Activated CD8-positive, alpha-beta memory T cell treated with anti-CD3 and anti-CD28 coated beads, Interleukin-2, amount 50 U/mL, for 48 hours (primary cell): Measurements from ENCODE around the gene GPC1.
"Not testable (repeated sequence)": the region's sequence is repeated elsewhere in the genome, so short reads cannot be mapped to it uniquely, and the experiment has no call there.

Experiments
- DNase-seq: peaks from one replicate; pipeline ENCODE4 v3.0.0-alpha.2; 2020

GPC1 gene

GRCh38 chr2:240469239-240469636, 33.8 kb downstream of the GPC1 start:
- DNase-seq, result no peak

GRCh38 chr2:240469740-240470139, 34.3 kb downstream of the GPC1 start:
- DNase-seq, result no peak

- no peak for DNase-seq
Observed at GRCh38 chr2:240472078-240472790, 36.8 kb downstream of the GPC1 start.

- no peak for DNase-seq
Observed at GRCh38 chr2:240473211-240473610, 37.7 kb downstream of the GPC1 start.

- no peak for DNase-seq
Observed at GRCh38 chr2:240477916-240478315, 42.5 kb downstream of the GPC1 start.

GRCh38 chr2:240478346-240479110, 43.1 kb downstream of the GPC1 start:
- no peak for DNase-seq

GRCh38 chr2:240479111-240479501, 43.6 kb downstream of the GPC1 start:
- no peak for DNase-seq

GRCh38 chr2:240480834-240481623, 45.6 kb downstream of the GPC1 start:
- DNase-seq, result peak; percentile 33

GRCh38 chr2:240481720-240482119, 46.3 kb downstream of the GPC1 start:
- DNase-seq, result peak; percentile 33

- DNase-seq, result peak; percentile 39
Observed at GRCh38 chr2:240482141-240482540, 46.7 kb downstream of the GPC1 start.

- no peak for DNase-seq
Observed at GRCh38 chr2:240491483-240491882, 56.0 kb downstream of the GPC1 start.

GRCh38 chr2:240494194-240494793, 58.8 kb downstream of the GPC1 start:
- DNase-seq, result no peak

- DNase-seq, result peak; percentile 40
Observed at GRCh38 chr2:240494942-240495341, 59.5 kb downstream of the GPC1 start.

GRCh38 chr2:240497082-240497481, 61.6 kb downstream of the GPC1 start:
- DNase-seq, result not testable (repeated sequence)

- no peak for DNase-seq
Observed at GRCh38 chr2:240498171-240498957, 62.9 kb downstream of the GPC1 start.

- peak; percentile 28 for DNase-seq
Observed at GRCh38 chr2:240498958-240499260, 63.4 kb downstream of the GPC1 start.

- peak; percentile 45 for DNase-seq
Observed at GRCh38 chr2:240499309-240500301, 64.1 kb downstream of the GPC1 start.

- peak; percentile 44 for DNase-seq
Observed at GRCh38 chr2:240500561-240501423, 65.3 kb downstream of the GPC1 start.

- peak; percentile 18 for DNase-seq
Observed at GRCh38 chr2:240501531-240501991, 66.1 kb downstream of the GPC1 start.

GRCh38 chr2:240502059-240502429, 66.6 kb downstream of the GPC1 start:
- DNase-seq, result peak; percentile 37
